Measurements from ENCODE around the gene FILIP1L.
"Not testable (repeated sequence)": the region's sequence is repeated elsewhere in the genome, so short reads cannot be mapped to it uniquely, and the experiment has no call there.

GRCh38 chr3:100096286-100096685 lies 18.0 kb downstream of the FILIP1L start:
- TF ChIP-seq PATZ1 (CRISPR knock-in tag; IDR thresholded peaks at IDR 0.05; ENCODE audit: borderline replicate concordance); ISL1 (CRISPR knock-in tag; IDR thresholded peaks at IDR 0.05); CSRNP3 (CRISPR knock-in tag; IDR thresholded peaks at IDR 0.05); ZFP30 (CRISPR knock-in tag; IDR thresholded peaks at IDR 0.05); SNAI2 (CRISPR knock-in tag; IDR thresholded peaks at IDR 0.05); ZNF70 (CRISPR knock-in tag; IDR thresholded peaks at IDR 0.05); RARB (CRISPR knock-in tag; IDR thresholded peaks at IDR 0.05); TSHZ2 (CRISPR knock-in tag; IDR thresholded peaks at IDR 0.05); CREB5 (CRISPR knock-in tag; IDR thresholded peaks at IDR 0.05; ENCODE audit: low read depth); ZFP3 (CRISPR knock-in tag; IDR thresholded peaks at IDR 0.05): not testable (repeated sequence)
